ENCODE results near the gene RIF1. TPM values are rescaled to one million over a fixed set of nuclear protein-coding genes. Genes with fewer than 3 reads are reported as not detected.

RIF1 gene
- total RNA-seq, 1 donor from 2014 or later = 51.1 TPM

- intact Hi-C loops (cut with micrococcal nuclease) = no loop called here
- CTCF ChIA-PET = no interaction called here
- Mint-ChIP-seq H3K27me3 (no peaks in the 10 kb centered on the region), H3K9me3 (peaks cover 7% of the 10 kb centered on the region), H3K36me3 (ENCODE audit: low read depth) (no peaks in the 10 kb centered on the region), H3K27ac (no peak overlapping the region), H3K4me1 (no peaks in the 10 kb centered on the region), H3K4me3 (no peak overlapping the region)
- ATAC-seq (ENCODE audit: low read depth) (no peak), DNase-seq (no peak)
- POLR2A ChIA-PET = no interaction called here
- TF ChIP-seq CTCF (IDR thresholded peaks at IDR 0.05) = no peak
Measured at GRCh38 chr2:151391436-151391835, 18.3 kb upstream of the RIF1 start.

GRCh38 chr2:151394509-151394908 lies 15.2 kb upstream of the RIF1 start:
- POLR2A ChIA-PET = no interaction called here
- peaks cover 7% of the 10 kb centered on the region for H3K9me3 Mint-ChIP-seq
- no peaks in the 10 kb centered on the region for H3K27me3 Mint-ChIP-seq
- H3K27ac Mint-ChIP-seq = no peak overlapping the region
- DNase-seq (no peak), ATAC-seq (ENCODE audit: low read depth) (no peak)
- no peaks in the 10 kb centered on the region for H3K36me3 Mint-ChIP-seq (ENCODE audit: low read depth)
- no peak for TF ChIP-seq CTCF (IDR thresholded peaks at IDR 0.05)
- H3K4me1 Mint-ChIP-seq = no peaks in the 10 kb centered on the region
- H3K4me3 Mint-ChIP-seq = no peak overlapping the region
- CTCF ChIA-PET = no interaction called here
- intact Hi-C loops (cut with micrococcal nuclease) = no loop called here

GRCh38 chr2:151395509-151396374 lies 14.0 kb upstream of the RIF1 start:
- peaks cover 5% of the 10 kb centered on the region for H3K9me3 Mint-ChIP-seq
- no peak for DNase-seq
- no peak overlapping the region for H3K27ac Mint-ChIP-seq
- ChIA-PET POLR2A (interaction anchor here (0.6 kb wide), 1 partner anchor 1817 kb away, joined by 4 read pairs; no protein-coding TSS in a partner anchor), CTCF (no interaction called here)
- ATAC-seq (ENCODE audit: low read depth) = no peak
- no peak overlapping the region for H3K4me3 Mint-ChIP-seq
- H3K27me3 Mint-ChIP-seq = no peaks in the 10 kb centered on the region
- no peak for TF ChIP-seq CTCF (IDR thresholded peaks at IDR 0.05)
- H3K36me3 Mint-ChIP-seq (ENCODE audit: low read depth) = no peaks in the 10 kb centered on the region
- H3K4me1 Mint-ChIP-seq = no peaks in the 10 kb centered on the region
- intact Hi-C loops (cut with micrococcal nuclease) = no loop called here

GRCh38 chr2:151399981-151400380 lies 9.7 kb upstream of the RIF1 start:
- Mint-ChIP-seq H3K9me3 (no peaks in the 10 kb centered on the region), H3K27me3 (no peaks in the 10 kb centered on the region), H3K36me3 (ENCODE audit: low read depth) (no peaks in the 10 kb centered on the region), H3K27ac (no peak overlapping the region), H3K4me1 (no peaks in the 10 kb centered on the region), H3K4me3 (no peak overlapping the region)
- CTCF ChIA-PET = no interaction called here
- TF ChIP-seq CTCF (IDR thresholded peaks at IDR 0.05) = no peak
- ATAC-seq (ENCODE audit: low read depth) (no peak), DNase-seq (no peak)
- POLR2A ChIA-PET = no interaction called here
- intact Hi-C loops (cut with micrococcal nuclease) = no loop called here

GRCh38 chr2:151401149-151401548 lies 8.6 kb upstream of the RIF1 start:
- TF ChIP-seq CTCF (IDR thresholded peaks at IDR 0.05) = no peak
- H3K9me3 Mint-ChIP-seq = no peaks in the 10 kb centered on the region
- ChIA-PET POLR2A (no interaction called here), CTCF (no interaction called here)
- no peak for ATAC-seq (ENCODE audit: low read depth)
- H3K4me1 Mint-ChIP-seq = no peaks in the 10 kb centered on the region
- H3K27me3 Mint-ChIP-seq = no peaks in the 10 kb centered on the region
- no peak overlapping the region for H3K4me3 Mint-ChIP-seq
- H3K27ac Mint-ChIP-seq = no peak overlapping the region
- no peaks in the 10 kb centered on the region for H3K36me3 Mint-ChIP-seq (ENCODE audit: low read depth)
- intact Hi-C loops (cut with micrococcal nuclease) = no loop called here
- no peak for DNase-seq

All from activated B cell treated with CpG ODN at 0.5 μM for 24 hours (primary cell).